H9 (cell line): ENCODE measurements around the gene ARRB1. TPM values are rescaled to one million over a fixed set of nuclear protein-coding genes. Genes with fewer than 3 reads are reported as not detected.

ENCODE experiments used
- DNase-seq: peaks from one replicate; pipeline ENCODE4 v3.0.0-alpha.2; 2017
- H2AFZ ChIP-seq: one replicate; pipeline ENCODE4 v1.6.1; 2013; ENCODE audit warnings: mild to moderate bottlenecking, low read length, control low read depth, moderate library complexity
- H2AK5ac ChIP-seq: 2 replicates; pipeline ENCODE4 v1.6.1; 2013; ENCODE audit warnings: low read length, control low read depth, mixed read lengths; ENCODE audit not compliant: insufficient read length
- H2BK120ac ChIP-seq: one replicate; pipeline ENCODE4 v1.6.1; 2013; ENCODE audit warnings: low read depth, mild to moderate bottlenecking, low read length, control low read depth, inconsistent platforms; ENCODE audit not compliant: poor library complexity, severe bottlenecking
- H2BK12ac ChIP-seq: 2 replicates; pipeline ENCODE4 v1.6.1; 2013; ENCODE audit warnings: low read length, control low read depth, mixed read lengths, low read depth; ENCODE audit not compliant: insufficient read length
- H2BK15ac ChIP-seq: 2 replicates; pipeline ENCODE4 v1.6.1; 2013; ENCODE audit warnings: low read depth, low read length, control low read depth
- H2BK20ac ChIP-seq: one replicate; pipeline ENCODE4 v1.6.1; 2013; ENCODE audit warnings: low read depth, mild to moderate bottlenecking, low read length, control low read depth, inconsistent platforms; ENCODE audit not compliant: poor library complexity, severe bottlenecking
- H2BK5ac ChIP-seq: 2 replicates; pipeline ENCODE4 v1.6.1; 2013; ENCODE audit warnings: low read length, control low read depth, mixed read lengths; ENCODE audit not compliant: insufficient read length
- H3K14ac ChIP-seq: 2 replicates; pipeline ENCODE4 v1.6.1; 2013; ENCODE audit warnings: low read length, control low read depth; ENCODE audit not compliant: insufficient read depth
- H3K18ac ChIP-seq: 2 replicates; pipeline ENCODE4 v1.6.1; 2013; ENCODE audit warnings: low read depth, mild to moderate bottlenecking, mixed read lengths, low read length, control low read depth; ENCODE audit not compliant: insufficient read length
- H3K23ac ChIP-seq: 2 replicates; pipeline ENCODE4 v1.6.1; 2013; ENCODE audit warnings: low read length, control low read depth, mixed read lengths, low read depth; ENCODE audit not compliant: insufficient read length
- H3K23me2 ChIP-seq: 2 replicates; pipeline ENCODE4 v1.6.1; 2013; ENCODE audit warnings: low read depth, mild to moderate bottlenecking, mixed read lengths, low read length, control low read depth; ENCODE audit not compliant: insufficient read length, poor library complexity, severe bottlenecking
- H3K27ac ChIP-seq: 2 replicates; pipeline ENCODE4 v1.5.1; 2013; ENCODE audit warnings: low read length, control low read depth, mixed read lengths, low read depth; ENCODE audit not compliant: insufficient read length
- H3K27me3 ChIP-seq: 2 replicates; pipeline ENCODE4 v1.6.1; 2013; ENCODE audit warnings: low read length, control low read depth, inconsistent platforms; ENCODE audit not compliant: insufficient read depth
- H3K4ac ChIP-seq: 2 replicates; pipeline ENCODE4 v1.6.1; 2013; ENCODE audit warnings: low read depth, mild to moderate bottlenecking, control low read depth, inconsistent platforms, low read length, moderate library complexity
- H3K4me1 ChIP-seq: 2 replicates; pipeline ENCODE4 v1.6.1; 2013; ENCODE audit warnings: low read length, control low read depth, inconsistent platforms; ENCODE audit not compliant: insufficient read depth
- H3K4me2 ChIP-seq: 2 replicates; pipeline ENCODE4 v1.6.1; 2013; ENCODE audit warnings: low read length, control low read depth, mixed read lengths; ENCODE audit not compliant: insufficient read length, insufficient read depth
- H3K56ac ChIP-seq: 2 replicates; pipeline ENCODE4 v1.6.1; 2013; ENCODE audit warnings: low read depth, mild to moderate bottlenecking, mixed read lengths, low read length, control low read depth; ENCODE audit not compliant: insufficient read length
- H3K79me1 ChIP-seq: 2 replicates; pipeline ENCODE4 v1.6.1; 2013; ENCODE audit warnings: low read depth, mild to moderate bottlenecking, moderate library complexity, low read length, control low read depth, inconsistent platforms; ENCODE audit not compliant: insufficient read depth, poor library complexity, severe bottlenecking
- H3K79me2 ChIP-seq: 2 replicates; pipeline ENCODE4 v1.6.1; 2013; ENCODE audit warnings: low read length, control low read depth, inconsistent platforms; ENCODE audit not compliant: insufficient read depth
- H3K9ac ChIP-seq: 2 replicates; pipeline ENCODE4 v1.6.1; 2013; ENCODE audit warnings: low read length, control low read depth, mixed read lengths; ENCODE audit not compliant: insufficient read length; ENCODE audit errors: extremely low read depth
- H3K9me3 ChIP-seq: one replicate; pipeline ENCODE4 v1.6.1; 2013; ENCODE audit warnings: low read depth, low read length, inconsistent platforms; ENCODE audit not compliant: control insufficient read depth
- H3T11ph ChIP-seq: one replicate; pipeline ENCODE4 v1.6.1; 2013; ENCODE audit warnings: mild to moderate bottlenecking, low read length, control low read depth, inconsistent platforms
- H4K20me1 ChIP-seq: one replicate; pipeline ENCODE4 v1.6.1; 2013; ENCODE audit not compliant: control insufficient read depth, insufficient read length, insufficient read depth
- H4K5ac ChIP-seq: 2 replicates; pipeline ENCODE4 v1.6.1; 2013; ENCODE audit warnings: low read depth, mild to moderate bottlenecking, mixed read lengths, low read length, control low read depth; ENCODE audit not compliant: insufficient read length
- H4K8ac ChIP-seq: replicated peaks from 2 replicates; pipeline ENCODE4 v1.6.1; 2013; ENCODE audit warnings: low read length, control low read depth, mixed read lengths, low read depth; ENCODE audit not compliant: insufficient read length
- H4K91ac ChIP-seq: 2 replicates; pipeline ENCODE4 v1.6.1; 2013; ENCODE audit warnings: low read depth, mild to moderate bottlenecking, moderate library complexity, mixed read lengths, low read length, control low read depth; ENCODE audit not compliant: insufficient read length
- H3K27ac Mint-ChIP-seq, 3 experiments: 2 replicates in 2 of 3; 3 replicates in 1 of 3; pipeline ENCODE4 v1.8.0; 2020 to 2021; ENCODE audit warnings: mixed read lengths in 3 of 3, mild to moderate bottlenecking in 1 of 3, moderate library complexity in 1 of 3
- H3K27me3 Mint-ChIP-seq: 2 replicates; pipeline ENCODE4 v1.8.0; 2021; ENCODE audit warnings: low read depth, mild to moderate bottlenecking, moderate library complexity, mixed read lengths
- H3K36me3 Mint-ChIP-seq, 3 experiments: 2 replicates in 2 of 3; 3 replicates in 1 of 3; pipeline ENCODE4 v1.8.0; 2020 to 2021; ENCODE audit warnings: low read depth in 3 of 3, mixed read lengths in 3 of 3; ENCODE audit not compliant: insufficient read depth in 1 of 3
- H3K4me1 Mint-ChIP-seq, 2 experiments: 2 replicates each; pipeline ENCODE4 v1.8.0; 2020; ENCODE audit warnings: mixed read lengths in 2 of 2
- H3K4me3 Mint-ChIP-seq, 2 experiments: 2 replicates in 1 of 2; 3 replicates in 1 of 2; pipeline ENCODE4 v1.8.0; 2020 to 2021; ENCODE audit warnings: mild to moderate bottlenecking in 2 of 2, mixed read lengths in 2 of 2, moderate library complexity in 1 of 2
- H3K9me3 Mint-ChIP-seq, 2 experiments: 2 replicates in 1 of 2; 3 replicates in 1 of 2; pipeline ENCODE4 v1.8.0; 2020; ENCODE audit warnings: mild to moderate bottlenecking in 2 of 2, mixed read lengths in 2 of 2, moderate library complexity in 1 of 2
- WGBS: extraction: QIAGEN DNeasy Blood & Tissue Kit; methylation state at CpG from one replicate; pipeline ENCODE4 v1.1.7; 2013; ENCODE audit warnings: missing lambda C conversion rate, low lambda C conversion rate, mixed read lengths; ENCODE audit not compliant: insufficient read length; ENCODE audit errors: extremely low coverage; 5-methylcytosine and 5-hydroxymethylcytosine counted together
- total RNA-seq: library from RNA; stranded (reverse); gene quantifications from 2 replicates; pipeline ENCODE4 v1.2.1, GENCODE V29; 2021
- TF ChIP-seq, protein P1 (sequence below): fragments of 200-600 bp; sonication (generic); conservative IDR thresholded peaks from 3 replicates; pipeline ENCODE4 v1.8.0; 2021; ENCODE audit warnings: antibody characterized with exemption, mild to moderate bottlenecking

The ARRB1 gene
- total RNA-seq, 1 experiment from 2014 or later, result 20.6 TPM

DNA sequence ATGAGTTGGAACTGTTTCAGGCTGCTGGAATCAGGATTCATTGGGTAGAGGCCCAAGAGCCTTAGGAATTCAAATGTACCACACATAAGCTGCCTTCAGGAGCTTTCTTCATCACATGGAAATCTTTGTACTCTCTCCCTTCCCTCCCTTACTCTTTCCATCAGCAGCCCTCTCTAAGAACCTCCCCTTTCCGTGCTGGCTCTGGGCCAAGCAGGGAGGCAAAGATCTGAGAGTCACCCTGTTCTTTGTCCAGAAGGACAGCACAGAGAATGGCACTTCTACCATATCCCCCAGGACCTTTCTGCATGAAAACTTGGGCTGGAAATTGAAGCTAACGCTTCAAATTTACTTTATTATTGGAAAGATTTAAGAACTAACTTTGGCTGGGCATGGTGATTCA is 131.6 kb downstream of the ARRB1 start:
- Histone ChIP-seq H3K27ac (no peak overlapping the region), H2BK20ac (no peak overlapping the region), H3K4me2 (no peak overlapping the region), H3K9me3 (no peaks in the 10 kb centered on the region), H3K56ac (no peak overlapping the region), H2BK12ac (no peak overlapping the region), H2BK15ac (no peak overlapping the region), H3K4ac (no peak overlapping the region), H4K20me1 (no peaks in the 10 kb centered on the region), H3K4me1 (no peaks in the 10 kb centered on the region; the same call in 1 of the 2 replicates), H4K5ac (no peak overlapping the region), H2BK120ac (no peak overlapping the region), H4K8ac (no peak overlapping the region), H3K9ac (no peak overlapping the region), H3K14ac (no peak overlapping the region), H3K79me1 (no peaks in the 10 kb centered on the region), H3K23ac (no peak overlapping the region), H2AK5ac (no peak overlapping the region), H2BK5ac (no peak overlapping the region), H3K23me2 (no peaks in the 10 kb centered on the region), H3K27me3 (no peaks in the 10 kb centered on the region; the same call in 1 of the 2 replicates), H3K79me2 (no peaks in the 10 kb centered on the region), H3T11ph (no peak overlapping the region), H4K91ac (no peak overlapping the region), H2AFZ (no peak overlapping the region), H3K18ac (no peak overlapping the region)
- Mint-ChIP-seq H3K4me3 (no peak overlapping the region), H3K36me3 (no peaks in the 10 kb centered on the region), H3K27me3 (peaks cover 35% of the 10 kb centered on the region), H3K9me3 (no peaks in the 10 kb centered on the region), H3K4me1 (peaks cover 6 to 8% of the 10 kb centered on the region in 2 experiments; a peak in 2 of 4 replicates), H3K27ac (no peak overlapping the region)
- WGBS, result no CpG with 5 or more reads among the region's 2 CpGs
- no peak for DNase-seq
- TF ChIP-seq, protein P1, sequence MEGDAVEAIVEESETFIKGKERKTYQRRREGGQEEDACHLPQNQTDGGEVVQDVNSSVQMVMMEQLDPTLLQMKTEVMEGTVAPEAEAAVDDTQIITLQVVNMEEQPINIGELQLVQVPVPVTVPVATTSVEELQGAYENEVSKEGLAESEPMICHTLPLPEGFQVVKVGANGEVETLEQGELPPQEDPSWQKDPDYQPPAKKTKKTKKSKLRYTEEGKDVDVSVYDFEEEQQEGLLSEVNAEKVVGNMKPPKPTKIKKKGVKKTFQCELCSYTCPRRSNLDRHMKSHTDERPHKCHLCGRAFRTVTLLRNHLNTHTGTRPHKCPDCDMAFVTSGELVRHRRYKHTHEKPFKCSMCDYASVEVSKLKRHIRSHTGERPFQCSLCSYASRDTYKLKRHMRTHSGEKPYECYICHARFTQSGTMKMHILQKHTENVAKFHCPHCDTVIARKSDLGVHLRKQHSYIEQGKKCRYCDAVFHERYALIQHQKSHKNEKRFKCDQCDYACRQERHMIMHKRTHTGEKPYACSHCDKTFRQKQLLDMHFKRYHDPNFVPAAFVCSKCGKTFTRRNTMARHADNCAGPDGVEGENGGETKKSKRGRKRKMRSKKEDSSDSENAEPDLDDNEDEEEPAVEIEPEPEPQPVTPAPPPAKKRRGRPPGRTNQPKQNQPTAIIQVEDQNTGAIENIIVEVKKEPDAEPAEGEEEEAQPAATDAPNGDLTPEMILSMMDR, result no peak
